Activated T-helper 1 cell treated with anti-CD3 and anti-CD28 coated beads, Interleukin-2, amount 50 U/mL, for 16 hours (primary cell): ENCODE data around the gene NANOS2.

ENCODE experiments used
- DNase-seq, 2 donors: peaks; one replicate each; pipeline ENCODE4 v3.0.0-alpha.2; 2020; ENCODE audit warnings: low read depth in 1 of 2, low spot score in 1 of 2

NANOS2 gene

DNA sequence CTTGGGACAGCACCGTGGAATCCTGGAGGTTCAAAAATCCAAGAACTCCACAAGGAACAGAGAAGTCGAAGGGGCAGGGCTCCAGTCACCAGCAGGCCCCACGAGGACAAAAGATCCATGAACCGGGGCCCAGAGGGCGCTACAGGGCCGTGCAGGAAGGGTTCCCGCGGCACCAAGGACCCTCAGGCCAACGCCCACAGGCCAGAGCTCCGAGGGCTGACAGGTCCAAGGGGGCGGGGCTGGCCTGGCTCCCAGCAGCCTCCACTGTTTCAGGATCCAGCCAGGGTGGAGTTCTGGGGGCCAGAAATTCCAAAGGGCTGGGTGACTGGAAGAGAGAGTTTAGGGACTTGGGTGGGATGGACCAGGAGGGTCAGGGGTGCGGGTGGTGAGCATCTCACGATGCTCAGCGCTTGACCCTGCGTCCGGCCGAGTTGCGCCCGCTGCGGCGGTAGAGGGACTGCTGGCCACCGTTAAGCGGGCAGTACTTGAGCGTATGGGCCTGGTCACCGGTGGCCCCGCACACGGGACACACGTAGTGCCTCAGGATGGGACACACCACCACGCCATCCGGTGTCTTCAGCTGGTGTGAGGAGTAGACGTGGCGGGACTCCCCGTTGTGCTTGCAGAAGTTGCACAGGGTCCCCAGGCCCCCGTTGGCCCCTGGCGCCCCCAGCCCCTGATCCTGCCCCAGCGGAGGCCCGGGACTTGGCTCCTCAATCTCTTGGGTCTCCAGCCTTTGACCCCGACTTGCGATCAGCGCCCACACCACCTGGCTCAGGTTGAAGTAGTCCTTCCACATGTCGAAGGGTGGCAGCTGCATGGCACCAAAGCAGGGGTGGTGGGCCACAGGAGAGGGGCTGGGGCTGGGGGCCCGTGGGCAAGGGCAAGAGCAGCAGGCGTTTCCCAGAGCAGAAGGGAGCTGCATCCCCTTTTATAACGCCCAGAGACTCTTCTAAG lies at the start of gene NANOS2:
TSS of gene NANOS2 (minus strand) at position 905 of the 957 bp plus-strand sequence. CDS start at position 820, 85 bp downstream.
- no peak for DNase-seq

GRCh38 chr19:45962021-45962420 lies 47.4 kb upstream of the NANOS2 start:
- DNase-seq = no peak

- no peak for DNase-seq
These were observed 46.1 kb upstream of the NANOS2 start for GRCh38 chr19:45960595-45961235.

DNA sequence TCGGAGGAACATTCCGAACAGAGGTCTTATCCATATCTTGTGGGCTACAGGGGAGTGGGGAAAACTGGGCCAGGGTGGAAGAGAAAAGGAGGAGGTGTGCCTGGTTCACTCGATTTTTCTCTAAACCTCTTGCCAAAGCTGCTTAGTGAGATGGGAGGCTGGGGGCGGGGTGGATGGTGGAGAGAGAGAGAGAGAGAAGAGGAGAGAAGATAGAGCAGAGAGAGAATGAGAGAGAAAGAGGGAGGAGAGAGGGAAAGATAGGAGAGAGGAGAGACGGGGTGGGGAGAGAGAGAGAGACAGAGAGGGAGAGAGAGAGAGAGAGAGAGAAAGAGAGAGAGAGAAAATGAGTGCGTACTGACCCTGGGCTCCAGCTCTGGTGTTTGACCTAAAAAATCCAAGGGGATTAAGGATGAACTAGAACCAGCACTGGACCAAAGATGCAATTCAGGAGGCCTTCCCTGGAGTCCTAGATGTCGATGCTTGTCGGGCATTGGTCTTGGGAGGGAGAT lies 45.0 kb upstream of the NANOS2 start:
- DNase-seq = no peak

DNA sequence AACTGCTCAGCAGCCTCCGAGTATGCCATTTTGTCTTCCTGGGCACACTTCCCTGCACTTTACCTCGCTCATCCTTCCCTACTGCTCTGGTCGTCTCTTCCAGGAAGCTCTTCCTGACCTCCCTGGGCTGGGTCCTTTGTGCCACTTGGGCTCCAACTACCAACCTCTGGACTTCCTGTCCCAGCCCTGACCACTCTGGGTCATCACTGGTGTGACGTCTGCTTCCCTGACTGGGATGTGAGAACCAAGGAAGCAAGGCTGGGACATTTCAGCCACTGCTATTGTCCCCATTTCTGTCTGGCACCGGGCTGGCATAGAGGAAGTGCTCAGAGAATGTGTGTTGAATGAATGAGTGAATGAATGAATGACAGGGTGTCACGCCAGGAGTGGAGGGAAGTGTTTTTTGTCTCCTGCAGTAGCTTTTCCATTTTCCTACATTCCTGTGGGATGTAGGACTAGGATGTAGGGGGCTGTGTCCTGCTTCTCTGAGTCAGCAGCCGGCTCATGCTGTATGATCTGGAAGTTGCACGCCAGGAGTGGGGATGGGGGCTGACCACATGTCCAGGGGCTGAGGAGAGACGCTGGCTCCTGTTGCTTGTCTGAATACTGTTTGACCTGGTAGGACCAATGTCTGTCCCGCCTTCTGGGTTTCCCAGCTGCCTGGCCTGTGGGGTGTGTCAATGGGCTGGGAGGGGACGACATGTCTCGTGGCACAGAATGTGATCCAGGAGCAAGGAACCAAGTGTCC lies 44.4 kb upstream of the NANOS2 start:
- no peak for DNase-seq

DNA sequence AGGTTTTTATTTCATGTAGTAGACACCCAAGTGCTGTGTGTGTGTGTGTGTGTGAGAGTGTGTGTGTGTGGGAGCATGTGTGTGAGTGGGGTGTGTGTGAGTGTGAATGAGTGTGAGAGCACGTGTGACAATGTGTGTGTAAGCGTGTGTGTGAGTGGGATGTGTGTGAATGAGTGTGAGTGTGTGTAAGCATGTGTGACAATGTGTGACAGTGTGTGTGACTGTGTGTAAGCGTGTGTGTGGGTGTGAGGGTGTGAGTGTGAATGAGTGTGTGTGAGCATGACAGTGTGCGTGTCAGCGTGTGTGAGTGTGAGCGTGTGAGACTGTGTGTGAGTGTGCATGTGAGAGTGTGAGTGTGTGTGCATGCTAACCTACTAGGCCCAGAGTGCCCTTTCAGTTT lies 43.7 kb upstream of the NANOS2 start:
- no peak for DNase-seq

DNA sequence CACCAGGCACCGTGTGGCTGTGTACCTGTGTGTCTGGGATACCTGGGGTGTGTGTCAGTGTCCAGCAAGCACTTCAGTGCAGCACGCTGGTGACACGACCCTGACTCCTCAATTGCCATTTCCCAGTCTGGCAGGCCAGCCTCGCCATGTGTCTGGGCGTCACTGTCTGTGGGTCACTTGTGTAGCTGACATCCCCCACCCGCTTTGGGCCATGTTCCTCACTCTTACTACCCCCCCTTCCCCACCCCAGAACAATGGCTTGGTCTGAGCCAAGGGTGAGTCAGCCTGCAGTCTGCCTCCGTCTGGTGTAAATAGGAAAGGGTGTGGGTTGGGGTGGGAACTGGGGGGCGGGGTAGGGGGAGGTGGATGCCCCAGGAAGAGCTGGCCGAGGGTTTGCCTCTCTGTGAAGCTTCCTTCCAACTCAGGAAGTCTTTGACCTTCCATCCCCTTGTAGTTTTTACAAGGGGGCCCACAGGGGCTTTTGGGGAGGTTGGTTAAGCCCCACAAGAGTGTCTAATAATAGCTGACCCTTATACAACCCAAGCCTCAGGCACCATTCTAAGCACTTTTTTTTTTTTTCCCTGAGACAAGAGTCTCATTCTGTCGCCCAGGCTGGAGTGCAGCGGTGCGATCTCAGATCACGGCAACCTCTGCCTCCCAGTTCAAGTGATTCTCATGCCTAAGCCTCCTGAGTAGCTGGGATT lies 41.5 kb upstream of the NANOS2 start:
- no peak for DNase-seq

- no peak for DNase-seq
These were observed 39.6 kb upstream of the NANOS2 start for GRCh38 chr19:45954156-45954555.

- DNase-seq = no peak
These were observed 39.1 kb upstream of the NANOS2 start for GRCh38 chr19:45953676-45954075.

GRCh38 chr19:45952686-45953505 lies 38.3 kb upstream of the NANOS2 start:
- DNase-seq = peak in 1 of 2 donors; percentile 20

- DNase-seq = no peak
These were observed 37.7 kb upstream of the NANOS2 start for GRCh38 chr19:45952341-45952685.

DNA sequence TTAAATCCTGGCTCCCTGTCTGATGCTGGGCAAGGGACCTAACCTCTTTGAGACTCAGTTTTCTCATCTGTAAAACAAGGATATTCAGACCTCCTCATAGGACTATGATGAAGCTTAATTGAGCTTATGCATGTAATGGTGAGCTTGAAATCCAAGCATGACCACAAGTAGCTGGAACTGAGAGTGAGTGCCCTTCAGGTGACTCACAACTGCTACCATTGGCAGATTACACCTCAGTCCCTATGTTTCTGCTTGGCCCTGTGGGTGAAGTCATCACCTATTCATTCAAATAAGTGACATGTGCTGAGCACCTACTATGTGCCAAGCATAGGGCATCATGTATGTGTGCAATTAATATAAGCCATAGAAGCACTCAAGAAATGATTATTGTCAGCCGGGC lies 33.3 kb upstream of the NANOS2 start:
- DNase-seq = no peak

- DNase-seq = no peak
These were observed 25.9 kb upstream of the NANOS2 start for GRCh38 chr19:45940515-45940805.

GRCh38 chr19:45939792-45940514 lies 25.4 kb upstream of the NANOS2 start:
- no peak for DNase-seq

GRCh38 chr19:45938733-45939319 lies 24.2 kb upstream of the NANOS2 start:
- DNase-seq = no peak

GRCh38 chr19:45935267-45935666 lies 20.7 kb upstream of the NANOS2 start:
- no peak for DNase-seq

- DNase-seq = no peak
These were observed 20.1 kb upstream of the NANOS2 start for GRCh38 chr19:45934551-45935230.

DNA sequence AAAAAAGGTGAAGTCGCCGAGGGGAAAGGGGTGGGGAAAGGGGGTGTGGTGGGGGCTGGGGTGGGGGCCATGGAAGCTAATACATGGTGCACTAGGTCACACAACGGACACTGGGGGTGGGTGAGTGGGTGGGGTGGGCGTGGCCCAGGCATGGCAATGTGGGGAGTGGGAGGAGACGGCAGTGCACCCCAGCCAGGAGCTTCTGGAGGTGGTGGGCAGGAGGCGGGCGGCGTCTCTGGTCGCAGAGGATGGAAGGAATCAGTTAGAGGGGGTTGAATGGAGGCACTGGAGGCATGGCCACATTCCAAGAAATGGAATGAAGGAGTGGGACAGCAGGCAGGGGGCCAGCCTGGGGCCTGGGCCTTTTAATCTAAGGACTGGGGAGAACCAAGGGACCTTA lies 19.2 kb upstream of the NANOS2 start:
- DNase-seq = no peak

GRCh38 chr19:45931055-45931454 lies 16.5 kb upstream of the NANOS2 start:
- no peak for DNase-seq
